A673 (cell line): ENCODE measurements around the gene RPL36AL.

Source experiments
- CTCF ChIP-seq: fragments of 300-800, 200-600 bp; sonication (generic); conservative IDR thresholded peaks from 2 replicates; pipeline ENCODE4 v1.5.1; 2017; ENCODE audit warnings: low read depth, mild to moderate bottlenecking, antibody characterized with exemption, low read length, moderate library complexity, mixed read lengths
- EZH2 ChIP-seq: fragments of 200-600 bp; sonication (generic); IDR thresholded peaks from 2 replicates; pipeline ENCODE4 v1.6.1; 2017; ENCODE audit warnings: borderline replicate concordance, low read depth, mild to moderate bottlenecking, mixed read lengths, antibody characterized with exemption, low read length; ENCODE audit not compliant: poor library complexity, severe bottlenecking

GRCh38 chr14:49637534-49638078 lies 17.2 kb upstream of the RPL36AL start:
- TF ChIP-seq CTCF: no peak
- TF ChIP-seq EZH2: no peak
